GM13977 (cell line): ENCODE data around the gene MICU1.
"Not testable (repeated sequence)": the region's sequence is repeated elsewhere in the genome, so short reads cannot be mapped to it uniquely, and the experiment has no call there.

Source experiments
- DNase-seq: peaks from one replicate; pipeline ENCODE4 v3.0.0; 2012; ENCODE audit warnings: low spot score
- CTCF ChIP-seq: IDR thresholded peaks from 2 replicates; pipeline ENCODE4 v1.5.1; 2012; ENCODE audit warnings: mild to moderate bottlenecking, control low read depth; ENCODE audit not compliant: insufficient read depth; ENCODE audit errors: extremely low read depth, missing control alignments
- in situ Hi-C: fragments of 300-500 bp; cut with MboI; formaldehyde crosslinking; loops from one replicate; pipeline ENCODE4 v1.12.0; 2022; ENCODE audit warnings: low sequenced_read_pairs, low pct_unique_long_range_greater_than_20kb, mixed read lengths, inconsistent platforms; ENCODE audit not compliant: unreplicated experiment

The MICU1 gene

GRCh38 chr10:72625608-72626443, at the start of gene MICU1:
TSS of gene MICU1 (minus strand) at chr10:72626079. CDS start at chr10:72566793, 59,286 bp downstream.
- in situ Hi-C loops: no loop called here
- no peak for TF ChIP-seq CTCF
- peak; percentile 92 for DNase-seq

GRCh38 chr10:72674174-72674573, 48.3 kb upstream of the MICU1 start:
- in situ Hi-C loops, DNase-seq: not testable (repeated sequence)

GRCh38 chr10:72673280-72673679, 47.4 kb upstream of the MICU1 start:
- DNase-seq: no peak
- no peak for TF ChIP-seq CTCF
- in situ Hi-C loops: no loop called here

- no peak for TF ChIP-seq CTCF
- DNase-seq: no peak
- in situ Hi-C loops: no loop called here
Observed at GRCh38 chr10:72667207-72667864, 41.5 kb upstream of the MICU1 start.

- in situ Hi-C loops: no loop called here
- no peak for TF ChIP-seq CTCF
- DNase-seq: no peak
Observed at GRCh38 chr10:72665925-72666324, 40.0 kb upstream of the MICU1 start.

- DNase-seq: no peak
- in situ Hi-C loops: no loop called here
- no peak for TF ChIP-seq CTCF
Observed at GRCh38 chr10:72663971-72664370, 38.1 kb upstream of the MICU1 start.

- no peak for DNase-seq
- no peak for TF ChIP-seq CTCF
- in situ Hi-C loops: no loop called here
Observed at GRCh38 chr10:72661431-72661830, 35.6 kb upstream of the MICU1 start.
